Measurements from ENCODE around the gene NAB1. TPM values are rescaled to one million over a fixed set of nuclear protein-coding genes. Genes with fewer than 3 reads are reported as not detected.

Gene NAB1
- polyA plus RNA-seq, 1 experiment, result 14.1 TPM

- ChIA-PET POLR2A (no interaction called here), CTCF (no interaction called here)
- no peak for TF ChIP-seq CTCF (IDR thresholded peaks at IDR 0.05; ENCODE audit: insufficient read depth, low read depth, low read length)
- no peak for DNase-seq (ENCODE audit: low read depth)
- H3K36me3 ChIP-seq (ENCODE audit: control insufficient read depth, insufficient read depth, low read length), result no peaks in the 10 kb centered on the region
- no peaks in the 10 kb centered on the region for H3K27me3 ChIP-seq (ENCODE audit: control insufficient read depth, insufficient read depth, low read length)
- H3K4me3 ChIP-seq (ENCODE audit: low read depth, low read length), result no peak overlapping the region
Measured at GRCh38 chr2:190711069-190711468, 62.2 kb downstream of the NAB1 start.

- POLR2A ChIA-PET, result no interaction called here
- no peaks in the 10 kb centered on the region for H3K36me3 ChIP-seq (ENCODE audit: control insufficient read depth, insufficient read depth, low read length)
- CTCF ChIA-PET, result no interaction called here
- DNase-seq (ENCODE audit: low read depth), result no peak
- H3K4me3 ChIP-seq (ENCODE audit: low read depth, low read length), result no peak overlapping the region
- no peak for TF ChIP-seq CTCF (IDR thresholded peaks at IDR 0.05; ENCODE audit: insufficient read depth, low read depth, low read length)
- no peaks in the 10 kb centered on the region for H3K27me3 ChIP-seq (ENCODE audit: control insufficient read depth, insufficient read depth, low read length)
Measured at GRCh38 chr2:190713471-190713870, 64.6 kb downstream of the NAB1 start.

GRCh38 chr2:190714958-190715357 is 66.1 kb downstream of the NAB1 start:
- no peak for TF ChIP-seq CTCF (IDR thresholded peaks at IDR 0.05; ENCODE audit: insufficient read depth, low read depth, low read length)
- POLR2A ChIA-PET, result no interaction called here
- CTCF ChIA-PET, result interaction anchor here (1.0 kb wide), 2 partner anchors 11 to 13 kb away, joined by 3 to 4 read pairs; no protein-coding TSS in a partner anchor
- no peak for DNase-seq (ENCODE audit: low read depth)
- no peaks in the 10 kb centered on the region for H3K36me3 ChIP-seq (ENCODE audit: control insufficient read depth, insufficient read depth, low read length)
- no peak overlapping the region for H3K4me3 ChIP-seq (ENCODE audit: low read depth, low read length)
- no peaks in the 10 kb centered on the region for H3K27me3 ChIP-seq (ENCODE audit: control insufficient read depth, insufficient read depth, low read length)

GRCh38 chr2:190716176-190716807 is 67.4 kb downstream of the NAB1 start:
- Histone ChIP-seq H3K36me3 (ENCODE audit: control insufficient read depth, insufficient read depth, low read length) (no peaks in the 10 kb centered on the region), H3K4me3 (ENCODE audit: low read depth, low read length) (no peak overlapping the region), H3K27me3 (ENCODE audit: control insufficient read depth, insufficient read depth, low read length) (no peaks in the 10 kb centered on the region)
- no peak for TF ChIP-seq CTCF (IDR thresholded peaks at IDR 0.05; ENCODE audit: insufficient read depth, low read depth, low read length)
- ChIA-PET POLR2A (no interaction called here), CTCF (interaction anchor here (0.6 to 1.1 kb wide), 3 partner anchors 16 to 503 kb away, joined by 3 to 4 read pairs (median 3); no protein-coding TSS in a partner anchor)
- DNase-seq (ENCODE audit: low read depth), result no peak

GRCh38 chr2:190717306-190717705 is 68.4 kb downstream of the NAB1 start:
- DNase-seq (ENCODE audit: low read depth), result no peak
- TF ChIP-seq CTCF (IDR thresholded peaks at IDR 0.05; ENCODE audit: insufficient read depth, low read depth, low read length), result no peak
- ChIA-PET POLR2A (no interaction called here), CTCF (no interaction called here)
- H3K4me3 ChIP-seq (ENCODE audit: low read depth, low read length), result no peak overlapping the region
- H3K36me3 ChIP-seq (ENCODE audit: control insufficient read depth, insufficient read depth, low read length), result no peaks in the 10 kb centered on the region
- no peaks in the 10 kb centered on the region for H3K27me3 ChIP-seq (ENCODE audit: control insufficient read depth, insufficient read depth, low read length)
